HFFc6 (cell line): Measurements from ENCODE around the gene PSMD1. TPM values are rescaled to one million over a fixed set of nuclear protein-coding genes. Genes with fewer than 3 reads are reported as not detected.
A peak's percentile ranks its signal among the peaks of the same experiment; 100 is the strongest.

ENCODE experiments used
- DNase-seq: peaks from one replicate; pipeline ENCODE4 v3.0.0-alpha.2; 2018
- H3K27ac Mint-ChIP-seq: 2 replicates; pipeline ENCODE4 v1.8.0; 2020; ENCODE audit warnings: mild to moderate bottlenecking, mixed read lengths
- H3K27me3 Mint-ChIP-seq: 2 replicates; pipeline ENCODE4 v1.8.0; 2021; ENCODE audit warnings: mild to moderate bottlenecking, moderate library complexity, mixed read lengths; ENCODE audit not compliant: insufficient read depth
- H3K36me3 Mint-ChIP-seq: 2 replicates; pipeline ENCODE4 v1.8.0; 2021; ENCODE audit warnings: low read depth, mixed read lengths
- H3K4me1 Mint-ChIP-seq: 2 replicates; pipeline ENCODE4 v1.8.0; 2020; ENCODE audit warnings: low read depth, mixed read lengths
- H3K4me3 Mint-ChIP-seq: 2 replicates; pipeline ENCODE4 v1.8.0; 2020; ENCODE audit warnings: mild to moderate bottlenecking, moderate library complexity, mixed read lengths
- H3K9me3 Mint-ChIP-seq: 2 replicates; pipeline ENCODE4 v1.8.0; 2020; ENCODE audit warnings: mild to moderate bottlenecking, mixed read lengths
- long read RNA-seq: library from polyadenylated mRNA; unstranded; transcript quantifications from one replicate; pipeline ENCODE4 v2.0.0, GENCODE V29; 2019
- total RNA-seq, 6 experiments: library from RNA; stranded (reverse); fragmentation: NEBNext Ultra II Directional; extraction: Animal tissue kit (Norgen Biotek cat#: 25700); gene quantifications; 2 replicates in 1 of 6; 3 replicates in 5 of 6; pipeline ENCODE4 v1.2.3, GENCODE V29; 2021
- TF ChIP-seq, protein P1 (sequence below): fragments of 200-600 bp; sonication (generic); IDR thresholded peaks from 2 replicates; pipeline ENCODE4 v1.5.0; 2021; ENCODE audit warnings: antibody characterized with exemption, mild to moderate bottlenecking

PSMD1 gene
- 100 to 1,000 TPM; 139 to 200 (median 167) TPM for total RNA-seq
- long read RNA-seq, transcript PSMD1-201 (25 exons, 3,326 nt), result major isoform, 10 of 230 reads
- long read RNA-seq, partial matches to known transcripts, result 210 of 230 reads
- long read RNA-seq, other reads (novel, unspliced or antisense), result 9 of 230 reads

DNA sequence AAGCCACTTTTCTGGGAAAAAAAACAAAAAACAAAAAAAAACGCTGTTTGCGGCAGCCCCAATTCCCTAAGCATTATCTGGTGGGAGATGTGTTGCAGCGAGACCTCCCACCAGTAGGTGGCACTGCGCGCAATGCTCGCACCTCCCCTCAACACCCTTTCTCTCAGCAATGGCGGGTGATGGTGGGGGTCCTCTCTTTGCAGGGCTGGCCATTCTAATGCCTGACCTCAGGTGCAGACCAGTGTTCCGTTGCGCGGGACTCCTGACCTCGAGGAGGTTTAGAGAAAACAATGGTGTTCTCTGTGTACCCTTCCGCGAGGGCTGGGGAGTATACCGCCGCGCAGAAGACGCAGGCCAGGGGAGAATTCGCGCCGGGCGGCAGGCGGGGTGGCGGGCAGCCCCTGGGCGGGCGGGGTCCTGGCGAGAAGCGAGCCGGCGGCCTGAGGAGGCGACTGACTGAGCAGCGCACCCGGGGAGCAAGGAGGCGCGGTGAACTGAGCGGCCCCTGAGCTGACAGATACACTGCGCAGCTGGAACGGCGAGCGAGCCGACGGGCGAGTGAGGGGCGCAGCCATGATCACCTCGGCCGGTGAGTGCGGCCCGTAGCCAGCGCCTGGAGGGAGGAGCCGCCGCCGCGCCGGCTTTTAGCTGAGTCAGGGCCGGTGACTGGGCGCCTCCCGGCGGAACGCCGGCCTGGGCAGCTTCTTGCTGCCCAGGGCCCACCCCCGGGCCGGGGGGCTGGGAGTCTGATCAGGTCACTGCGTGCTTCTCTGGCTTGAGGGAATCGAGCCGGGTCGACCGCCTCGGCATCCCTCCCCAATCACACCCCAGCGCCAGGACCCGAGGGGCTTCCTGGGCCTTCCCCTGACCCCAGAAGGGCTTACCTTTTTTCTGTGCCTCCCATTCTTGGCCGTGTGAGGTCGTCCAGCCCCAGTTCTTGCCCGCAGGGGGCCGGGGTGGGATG is at the start of gene PSMD1:
Gene PSMD1, plus strand, starts transcription at position 415 of the 964 bp plus-strand sequence. Its CDS starts 159 bp downstream, at position 574.
- H3K27me3 Mint-ChIP-seq, result no peaks in the 10 kb centered on the region; the same call in none of the 2 replicates
- no peaks in the 10 kb centered on the region for H3K9me3 Mint-ChIP-seq
- TF ChIP-seq, protein P1, sequence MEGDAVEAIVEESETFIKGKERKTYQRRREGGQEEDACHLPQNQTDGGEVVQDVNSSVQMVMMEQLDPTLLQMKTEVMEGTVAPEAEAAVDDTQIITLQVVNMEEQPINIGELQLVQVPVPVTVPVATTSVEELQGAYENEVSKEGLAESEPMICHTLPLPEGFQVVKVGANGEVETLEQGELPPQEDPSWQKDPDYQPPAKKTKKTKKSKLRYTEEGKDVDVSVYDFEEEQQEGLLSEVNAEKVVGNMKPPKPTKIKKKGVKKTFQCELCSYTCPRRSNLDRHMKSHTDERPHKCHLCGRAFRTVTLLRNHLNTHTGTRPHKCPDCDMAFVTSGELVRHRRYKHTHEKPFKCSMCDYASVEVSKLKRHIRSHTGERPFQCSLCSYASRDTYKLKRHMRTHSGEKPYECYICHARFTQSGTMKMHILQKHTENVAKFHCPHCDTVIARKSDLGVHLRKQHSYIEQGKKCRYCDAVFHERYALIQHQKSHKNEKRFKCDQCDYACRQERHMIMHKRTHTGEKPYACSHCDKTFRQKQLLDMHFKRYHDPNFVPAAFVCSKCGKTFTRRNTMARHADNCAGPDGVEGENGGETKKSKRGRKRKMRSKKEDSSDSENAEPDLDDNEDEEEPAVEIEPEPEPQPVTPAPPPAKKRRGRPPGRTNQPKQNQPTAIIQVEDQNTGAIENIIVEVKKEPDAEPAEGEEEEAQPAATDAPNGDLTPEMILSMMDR, result peak; percentile 98
- peaks cover 16% of the 10 kb centered on the region for H3K36me3 Mint-ChIP-seq
- peak within 1 kb of the TSS; percentile 97 for H3K4me3 Mint-ChIP-seq
- DNase-seq, result peak; percentile 88
- peaks cover 48% of the 10 kb centered on the region for H3K4me1 Mint-ChIP-seq
- peak within 1 kb of the TSS; percentile 100 for H3K27ac Mint-ChIP-seq

DNA sequence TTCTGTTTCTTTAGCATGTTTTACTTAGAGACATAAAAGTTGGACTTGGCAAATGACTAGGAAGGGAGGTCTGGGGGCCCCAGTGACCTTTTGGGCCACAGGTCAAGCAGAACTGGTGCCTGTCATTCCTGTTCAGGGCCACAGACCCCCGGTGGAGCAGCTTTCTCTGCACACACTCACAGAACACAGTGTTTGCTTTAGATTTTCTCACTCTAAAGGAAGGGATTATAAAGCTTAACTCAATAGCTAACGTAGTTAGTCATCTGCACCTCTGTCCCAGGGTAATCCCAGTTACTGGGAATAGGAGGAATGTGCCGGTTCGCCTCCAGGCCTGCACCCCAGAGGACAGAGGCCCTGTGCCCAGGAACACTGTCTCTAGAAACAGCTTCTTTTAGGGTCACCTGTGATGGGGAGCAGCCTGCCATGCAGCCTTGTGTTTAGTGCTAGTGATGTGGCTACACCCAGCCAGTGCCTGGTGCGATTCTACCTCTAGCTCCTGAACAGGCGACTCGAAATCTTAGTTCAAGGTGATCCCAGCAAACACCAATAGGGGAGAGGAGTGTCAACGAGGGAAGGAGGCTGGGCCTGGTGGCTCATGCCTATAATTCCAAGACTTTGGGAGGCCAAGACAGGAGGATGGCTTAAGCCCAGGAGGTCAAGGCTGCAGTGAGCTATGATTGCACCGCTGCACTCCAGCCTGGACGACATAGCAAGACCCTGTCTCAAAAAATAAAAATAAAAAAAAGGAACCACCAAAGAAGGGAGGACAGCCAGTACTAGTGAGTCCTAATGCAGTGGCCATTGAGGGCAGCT is 49.2 kb upstream of the PSMD1 start:
- Mint-ChIP-seq H3K9me3 (peaks cover 11% of the 10 kb centered on the region), H3K4me3 (no peak overlapping the region), H3K27ac (no peak overlapping the region), H3K36me3 (peaks cover 9% of the 10 kb centered on the region), H3K4me1 (no peaks in the 10 kb centered on the region; the same call in 1 of the 2 replicates), H3K27me3 (peaks cover 56% of the 10 kb centered on the region)
- no peak for DNase-seq
- TF ChIP-seq, protein P1, result no peak

DNA sequence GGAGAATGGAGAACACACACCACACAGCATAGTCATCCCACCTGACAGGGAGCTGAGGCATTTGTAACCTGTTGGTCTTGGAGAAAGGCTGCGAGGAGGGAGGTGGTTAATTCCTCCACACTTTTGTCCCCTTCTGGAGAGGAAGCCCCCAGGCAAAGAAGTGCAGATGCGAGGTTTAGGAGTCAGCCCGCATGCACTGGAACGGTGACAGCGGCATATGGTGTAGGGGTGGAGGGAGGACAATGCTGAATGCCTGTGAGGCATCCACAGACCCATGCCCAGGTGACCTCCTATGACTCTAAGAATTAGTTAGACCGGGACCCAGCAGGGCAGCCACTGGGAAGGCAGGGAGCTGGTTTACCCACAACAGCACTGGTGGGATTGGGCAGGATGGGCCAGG is 48.5 kb upstream of the PSMD1 start:
- H3K4me3 Mint-ChIP-seq, result no peak overlapping the region
- H3K36me3 Mint-ChIP-seq, result peaks cover 9% of the 10 kb centered on the region
- peaks cover 11% of the 10 kb centered on the region for H3K9me3 Mint-ChIP-seq
- H3K4me1 Mint-ChIP-seq, result no peaks in the 10 kb centered on the region; the same call in 1 of the 2 replicates
- DNase-seq, result no peak
- TF ChIP-seq, protein P1, result no peak
- H3K27ac Mint-ChIP-seq, result no peak overlapping the region
- peaks cover 58% of the 10 kb centered on the region for H3K27me3 Mint-ChIP-seq

DNA sequence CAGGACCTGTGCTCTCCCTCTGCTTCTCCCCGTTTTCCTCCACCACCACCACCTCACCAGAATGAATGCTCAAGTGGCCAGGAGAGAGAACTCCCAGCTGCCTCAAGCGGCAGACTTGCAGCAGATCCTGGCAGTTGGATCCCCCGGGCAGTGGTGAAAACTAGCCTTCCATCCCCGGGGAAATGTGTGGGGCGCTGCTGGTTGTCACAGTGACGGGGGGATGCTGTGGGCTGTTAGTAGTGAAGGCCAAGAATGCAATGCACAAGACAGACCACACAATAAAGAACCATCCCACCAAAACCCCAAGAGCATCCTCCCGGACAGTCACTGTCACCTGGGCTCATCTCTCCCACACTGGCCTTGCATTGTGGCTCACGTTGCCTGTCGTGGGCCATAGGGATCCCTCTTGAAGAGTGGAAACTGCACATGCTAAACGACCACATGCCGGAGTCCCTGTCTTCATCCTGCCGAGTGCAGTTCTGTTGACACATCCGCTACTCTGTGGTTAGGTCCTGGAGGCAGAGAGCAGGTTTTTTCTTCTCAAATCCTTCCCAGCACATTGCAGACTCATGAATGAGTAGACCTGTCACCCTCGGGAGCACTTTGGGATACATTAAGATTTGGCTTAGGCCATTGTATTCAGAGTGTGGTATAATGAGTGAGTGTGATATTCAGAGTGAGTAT is 47.3 kb upstream of the PSMD1 start:
- DNase-seq, result no peak
- Mint-ChIP-seq H3K36me3 (peaks cover 9% of the 10 kb centered on the region), H3K27ac (no peak overlapping the region), H3K4me3 (no peak overlapping the region), H3K4me1 (no peaks in the 10 kb centered on the region; the same call in 1 of the 2 replicates), H3K27me3 (peaks cover 52% of the 10 kb centered on the region), H3K9me3 (peaks cover 11% of the 10 kb centered on the region)
- TF ChIP-seq, protein P1, result no peak
